K562 (cell line): ENCODE results near the gene TTC28. TPM values are rescaled to one million over a fixed set of nuclear protein-coding genes. Genes with fewer than 3 reads are reported as not detected.

ENCODE experiments used
- ATAC-seq: fragments of 200-7000 bp; cut with Tn5 transposase; 3 replicates; pipeline ENCODE4 v1.9.1; 2020; ENCODE audit warnings: moderate library complexity
- BruUV-seq: library from RNA; stranded (reverse); fragments of 400-500 nt; replicated peaks from 2 replicates; lab custom pipeline; 2021; lab: Mats Ljungman, UMichigan
- CTCF ChIA-PET: fragments of 300-600 bp; formaldehyde crosslinking; extraction: SDS; loops from one replicate; lab custom pipeline; 2021; ENCODE audit warnings: low intra/inter-chr PET ratio; lab: Yijun Ruan, JAX
- POLR2A ChIA-PET: fragments of 300-600, 350-650 bp; sonication (Branson Sonifier 250); formaldehyde crosslinking; extraction: SDS; loops from one replicate; lab custom pipeline; 2021; ENCODE audit warnings: antibody characterized with exemption, inconsistent platforms; lab: Yijun Ruan, JAX
- DNase-seq, 4 experiments: peaks; one replicate each; pipeline versions ENCODE4 v3.0.0 to v3.0.0-alpha.2; 2011 to 2018; ENCODE audit warnings: low spot score in 3 of 4, mixed read lengths in 3 of 4; ENCODE audit errors: extremely low read depth in 1 of 4
- FAIRE-seq: peaks from 2 replicates; lab custom pipeline; 2011; peaks lifted over from hg19 to GRCh38; lab: Jason Lieb, UNC
- H2AFZ ChIP-seq: 2 replicates; pipeline ENCODE4 v1.6.0; 2011; ENCODE audit warnings: low read depth, low read length, control low read depth, inconsistent platforms
- H3K27ac ChIP-seq: fragments of 200-600 bp; 3 replicates; pipeline ENCODE4 v1.8.0; 2011; ENCODE audit warnings: low read depth, mild to moderate bottlenecking, control low read depth, inconsistent platforms, low read length, moderate library complexity, mixed read lengths; ENCODE audit errors: extremely low read depth
- H3K27me3 ChIP-seq, 2 experiments: fragments of 300-600 bp in 1 of 2; 2 replicates in 1 of 2; 3 replicates in 1 of 2; pipeline versions ENCODE4 v1.6.0 to v1.8.0; 2011; ENCODE audit warnings: inconsistent platforms in 2 of 2, low read length in 2 of 2, mild to moderate bottlenecking in 1 of 2, mixed read lengths in 1 of 2, moderate library complexity in 1 of 2; ENCODE audit not compliant: control insufficient read depth in 2 of 2, insufficient read depth in 2 of 2
- H3K36me3 ChIP-seq: fragments of 300-600 bp; 3 replicates; pipeline ENCODE4 v1.8.0; 2011; ENCODE audit warnings: mild to moderate bottlenecking, low read length, inconsistent platforms; ENCODE audit not compliant: control insufficient read depth, insufficient read depth
- H3K4me1 ChIP-seq, 2 experiments: fragments of 200-600 bp in 1 of 2; replicated peaks in 1 of 2; 2 replicates in 1 of 2; 3 replicates in 1 of 2; pipeline versions ENCODE4 v1.5.1 to v1.8.0; 2011; ENCODE audit warnings: inconsistent platforms in 2 of 2, low read length in 2 of 2, mild to moderate bottlenecking in 1 of 2, mixed read lengths in 1 of 2, moderate library complexity in 1 of 2; ENCODE audit not compliant: control insufficient read depth in 2 of 2, insufficient read depth in 2 of 2
- H3K4me2 ChIP-seq: 2 replicates; pipeline ENCODE4 v1.6.1; 2011; ENCODE audit warnings: low read length, control low read depth, inconsistent platforms, mixed read lengths; ENCODE audit not compliant: insufficient read depth
- H3K4me3 ChIP-seq: fragments of 200-600 bp; sonication (generic), shearing (Covaris generic); 2 replicates; pipeline ENCODE4 v1.5.1; 2016; ENCODE audit warnings: control low read depth, inconsistent platforms
- H3K79me2 ChIP-seq: fragments of 200-600 bp; 3 replicates; pipeline ENCODE4 v1.8.0; 2011; ENCODE audit warnings: low read length, inconsistent platforms; ENCODE audit not compliant: control insufficient read depth, insufficient read depth
- H3K9ac ChIP-seq, 2 experiments: 2 replicates each; pipeline versions ENCODE4 v1.6.0 to v1.6.1; 2011; ENCODE audit warnings: low read depth in 2 of 2, low read length in 2 of 2, control low read depth in 1 of 2, inconsistent platforms in 1 of 2, mild to moderate bottlenecking in 1 of 2, mixed read lengths in 1 of 2; ENCODE audit not compliant: insufficient read depth in 1 of 2
- H3K9me1 ChIP-seq: one replicate; pipeline ENCODE4 v1.6.0; 2011; ENCODE audit warnings: inconsistent platforms, mild to moderate bottlenecking, low read length, moderate library complexity; ENCODE audit not compliant: control insufficient read depth, insufficient read depth
- H3K9me3 ChIP-seq: replicated peaks from 2 replicates; pipeline ENCODE4 v1.5.1; 2011; ENCODE audit warnings: low read depth, low read length, inconsistent platforms; ENCODE audit not compliant: control insufficient read depth, insufficient read depth
- H4K20me1 ChIP-seq: replicated peaks from 2 replicates; pipeline ENCODE4 v1.6.1; 2011; ENCODE audit warnings: low read length, inconsistent platforms, mixed read lengths; ENCODE audit not compliant: control insufficient read depth, insufficient read depth
- MCM5 ChIP-seq: fragments of 450-650 bp; IDR thresholded peaks from 2 replicates; pipeline ENCODE4 v1.6.1; 2016; ENCODE audit warnings: low read depth
- MGA ChIP-seq: fragments of 450-650 bp; IDR thresholded peaks from 2 replicates; pipeline ENCODE4 v1.6.1; 2016; ENCODE audit warnings: mild to moderate bottlenecking, moderate library complexity
- SIN3B ChIP-seq: fragments of 450-650 bp; IDR thresholded peaks from 2 replicates; pipeline ENCODE4 v1.6.1; 2017; ENCODE audit warnings: low read depth, mild to moderate bottlenecking, moderate library complexity
- TRIM28 ChIP-seq: fragments of 450-650 bp; IDR thresholded peaks from 2 replicates; pipeline ENCODE4 v1.6.1; 2017
- ZNF133 ChIP-seq: fragments of 250-450 bp; sonication (Bioruptor Pico); IDR thresholded peaks from 2 replicates; pipeline ENCODE4 v1.4.0; 2020; ENCODE audit warnings: mild to moderate bottlenecking
- ZNF395 ChIP-seq: fragments of 200-800 bp; sonication (Bioruptor generic); IDR thresholded peaks from 2 replicates; pipeline ENCODE4 v1.6.1; 2017; ENCODE audit warnings: missing genetic modification characterization, missing compliant biosample characterization
- WGBS: fragments of 100-300 bp; shearing (Covaris generic); methylation state at CpG from one replicate; pipeline ENCODE4 v1.1.6; 2016; ENCODE audit warnings: low coverage, mixed read lengths; ENCODE audit not compliant: insufficient coverage; ENCODE audit errors: missing lambda C conversion rate; 5-methylcytosine and 5-hydroxymethylcytosine counted together
- in situ Hi-C: fragments of 300-500 bp; cut with MboI; formaldehyde crosslinking; loops from 4 replicates; pipeline ENCODE4 v1.15.0; 2018; ENCODE audit warnings: inconsistent platforms, mixed read lengths
- intact Hi-C: fragments of 100-400 bp; cut with micrococcal nuclease; formaldehyde crosslinking; loops from 2 replicates; pipeline ENCODE4 v1.14.2; 2022
- polyA plus RNA-seq, 8 experiments: library from polyadenylated mRNA; depleted of rRNA in 4 of 8; stranded (reverse) in 5 of 8; unstranded in 3 of 8; fragments of >200 nt; fragmentation: Nextera tagmentation in 2 of 8; fragmentation: Illumina TruSeq in 1 of 8; extraction: Ambion mirVana in 2 of 8; extraction: Trizol in 1 of 8; gene quantifications; 2 replicates each; pipeline versions ENCODE4 v1.2.1 to v1.2.3, GENCODE V29; 2011 to 2014; ENCODE audit warnings: inconsistent platforms in 1 of 8, missing spikeins in 1 of 8
- total RNA-seq, 7 experiments: library from RNA; depleted of rRNA in 6 of 7; stranded (reverse); fragments of >200 nt in 6 of 7; fragmentation: Illumina TruSeq in 2 of 7; extraction: Trizol in 2 of 7; gene quantifications; 2 replicates each; pipeline versions ENCODE4 v1.2.1 to v1.2.3, GENCODE V29; 2011 to 2021; ENCODE audit warnings: low replicate concordance in 1 of 7

TTC28 gene
- total and polyA plus RNA-seq, 9 of the 15 experiments (the other 6 are each of a cell fraction or from before 2014, with no cell fraction given) = 0.22 to 10.7 (median 3.1) TPM

GRCh38 chr22:28058036-28058435 is 621.6 kb downstream of the TTC28 start:
- Histone ChIP-seq H3K9me1 (no peaks in the 10 kb centered on the region), H3K36me3 (no peaks in the 10 kb centered on the region), H3K79me2 (no peaks in the 10 kb centered on the region), H4K20me1 (no peaks in the 10 kb centered on the region), H2AFZ (no peak overlapping the region), H3K9me3 (no peaks in the 10 kb centered on the region), H3K4me1 (no peaks in the 10 kb centered on the region; a peak in 2 of 5 replicates), H3K4me2 (no peak overlapping the region)
- ATAC-seq (no peak), FAIRE-seq (no peak)
- CTCF ChIA-PET = no interaction called here
- 83% methylated on average over 2 of the region's 2 CpGs for WGBS
- POLR2A ChIA-PET = interaction anchor here (0.6 kb wide), 2 partner anchors 145 to 266 kb away, joined by 3 to 4 read pairs; no protein-coding TSS in a partner anchor
- no peak for TF ChIP-seq MGA
- TF ChIP-seq ZNF395 = no peak
- TF ChIP-seq MCM5 = no peak
- TF ChIP-seq TRIM28 = no peak
- no peak for TF ChIP-seq ZNF133 (CRISPR knock-in tag)
- no peak for TF ChIP-seq SIN3B
- TF ChIP-seq, all 486 proteins: peak for 0
- intact Hi-C loops = loop anchor here (2.0 kb wide), 1 partner anchor 537 kb away; no protein-coding TSS in a partner anchor
- Histone ChIP-seq H3K9ac (no peak overlapping the region), H3K27me3 (no peaks in the 10 kb centered on the region), H3K4me3 (no peak overlapping the region), H3K27ac (no peak overlapping the region)
- BruUV-seq = no TSS peak
- in situ Hi-C loops = loop anchor here (10.0 kb wide), 1 partner anchor 767 kb away; no protein-coding TSS in a partner anchor
- no peak for DNase-seq
